ENCODE results near the gene MT3.
"Not testable (repeated sequence)": the region's sequence is repeated elsewhere in the genome, so short reads cannot be mapped to it uniquely, and the experiment has no call there.

Gene MT3

DNA sequence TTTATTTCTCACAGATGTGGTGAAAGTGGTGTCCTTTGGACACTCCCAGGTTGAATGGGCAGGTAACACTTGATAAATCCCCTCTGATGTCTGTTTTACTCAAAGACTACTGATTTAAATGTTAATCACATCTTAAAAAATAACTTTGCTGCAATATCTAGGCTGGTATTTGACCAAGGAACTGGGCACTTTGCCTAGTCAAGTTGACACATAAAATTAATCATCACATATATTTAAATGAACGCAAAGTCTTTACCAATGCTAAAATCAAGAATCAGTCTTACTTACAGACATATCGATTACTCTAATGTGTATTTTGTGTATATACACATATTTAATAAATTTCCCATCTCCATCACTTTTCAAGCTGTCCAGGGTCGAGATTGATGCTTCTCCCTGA lies 26.0 kb downstream of the MT3 start:
- H3K4me3 ChIP-seq (replicated peaks; ENCODE audit: low read depth, low read length) = no peak overlapping the region
- TF ChIP-seq, protein P1, sequence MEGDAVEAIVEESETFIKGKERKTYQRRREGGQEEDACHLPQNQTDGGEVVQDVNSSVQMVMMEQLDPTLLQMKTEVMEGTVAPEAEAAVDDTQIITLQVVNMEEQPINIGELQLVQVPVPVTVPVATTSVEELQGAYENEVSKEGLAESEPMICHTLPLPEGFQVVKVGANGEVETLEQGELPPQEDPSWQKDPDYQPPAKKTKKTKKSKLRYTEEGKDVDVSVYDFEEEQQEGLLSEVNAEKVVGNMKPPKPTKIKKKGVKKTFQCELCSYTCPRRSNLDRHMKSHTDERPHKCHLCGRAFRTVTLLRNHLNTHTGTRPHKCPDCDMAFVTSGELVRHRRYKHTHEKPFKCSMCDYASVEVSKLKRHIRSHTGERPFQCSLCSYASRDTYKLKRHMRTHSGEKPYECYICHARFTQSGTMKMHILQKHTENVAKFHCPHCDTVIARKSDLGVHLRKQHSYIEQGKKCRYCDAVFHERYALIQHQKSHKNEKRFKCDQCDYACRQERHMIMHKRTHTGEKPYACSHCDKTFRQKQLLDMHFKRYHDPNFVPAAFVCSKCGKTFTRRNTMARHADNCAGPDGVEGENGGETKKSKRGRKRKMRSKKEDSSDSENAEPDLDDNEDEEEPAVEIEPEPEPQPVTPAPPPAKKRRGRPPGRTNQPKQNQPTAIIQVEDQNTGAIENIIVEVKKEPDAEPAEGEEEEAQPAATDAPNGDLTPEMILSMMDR (IDR thresholded peaks at IDR 0.05; ENCODE audit: low read length, missing control alignments) = no peak
- DNase-seq (ENCODE audit: low read depth) = peak; percentile 37

DNA sequence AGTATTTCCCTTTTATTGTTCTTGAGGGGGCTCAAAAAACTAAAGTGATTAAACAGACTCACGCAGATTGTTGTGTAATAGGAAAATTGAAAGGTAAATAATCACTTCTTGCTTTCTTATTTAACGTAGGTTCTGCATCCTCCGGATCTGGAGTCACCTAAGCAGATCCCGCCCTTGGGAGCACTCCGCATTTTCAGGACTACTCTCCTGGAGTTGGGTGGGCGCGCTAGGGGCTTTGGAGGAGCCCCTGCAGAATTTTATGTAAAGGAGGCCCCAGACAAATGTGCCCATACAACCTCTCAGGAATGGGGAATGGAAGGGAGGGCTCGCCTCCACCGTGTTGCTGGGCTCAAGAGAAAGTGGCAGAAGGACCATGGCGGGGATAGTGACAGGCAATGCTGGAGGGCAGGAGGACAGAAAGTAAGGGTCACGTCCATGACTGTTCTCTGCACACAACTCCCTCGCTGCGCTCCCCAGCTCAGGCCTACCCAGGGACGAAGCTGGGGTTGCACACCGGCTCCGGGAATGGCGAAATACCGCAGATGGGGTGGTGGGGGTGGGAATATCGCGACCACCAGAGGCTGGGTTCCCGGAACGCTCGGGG lies 27.4 kb downstream of the MT3 start:
- TF ChIP-seq, protein P1 (IDR thresholded peaks at IDR 0.05; ENCODE audit: low read length, missing control alignments) = no peak
- peak overlapping the region; percentile 1 for H3K4me3 ChIP-seq (replicated peaks; ENCODE audit: low read depth, low read length)
- DNase-seq (ENCODE audit: low read depth) = no peak

DNA sequence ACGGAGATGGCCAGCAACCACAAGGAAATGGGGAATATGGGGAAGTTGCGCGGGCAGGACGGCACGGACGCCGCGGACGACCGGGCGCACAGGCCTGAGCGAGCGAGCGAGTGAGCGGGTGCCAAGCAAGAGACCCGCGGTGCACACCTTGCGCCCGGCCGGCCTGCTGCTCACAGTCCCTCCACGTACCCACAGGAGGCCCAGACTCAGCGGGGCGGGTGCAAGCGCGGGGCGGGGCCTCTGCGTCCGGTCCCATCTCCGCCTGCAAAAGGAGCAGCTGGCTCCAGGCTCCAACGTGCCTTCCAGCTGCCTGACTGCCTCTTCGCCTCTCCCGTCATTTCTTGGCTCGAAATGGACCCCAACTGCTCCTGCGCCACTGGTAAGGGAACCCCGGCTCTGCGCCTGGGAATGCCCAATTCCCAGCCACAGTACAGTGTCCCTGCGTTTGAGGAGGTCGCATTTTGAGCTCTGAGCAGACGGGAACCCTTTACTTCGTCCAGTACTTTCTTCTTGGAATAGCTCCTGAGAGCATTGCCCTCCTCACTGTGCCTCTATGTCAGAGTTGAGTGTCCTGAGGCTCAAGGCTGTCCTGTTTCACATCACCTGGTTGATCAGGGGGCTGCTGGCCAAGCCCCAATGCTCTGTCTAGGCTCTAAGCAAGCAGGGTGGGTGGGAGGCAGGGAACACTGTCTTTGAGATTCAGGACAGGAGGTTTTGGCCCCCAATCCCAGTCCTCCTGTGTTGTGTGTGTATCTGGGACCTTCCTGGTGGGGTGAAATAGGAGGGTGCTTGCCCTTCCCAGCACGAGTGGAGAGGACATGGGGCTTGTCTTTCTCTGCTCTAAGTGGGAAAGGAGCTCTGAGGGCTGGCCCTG lies 28.1 kb downstream of the MT3 start:
- TF ChIP-seq, protein P1 (IDR thresholded peaks at IDR 0.05; ENCODE audit: low read length, missing control alignments) = no peak
- H3K4me3 ChIP-seq (replicated peaks; ENCODE audit: low read depth, low read length) = peak overlapping the region; percentile 1
- DNase-seq (ENCODE audit: low read depth) = peak; percentile 68

DNA sequence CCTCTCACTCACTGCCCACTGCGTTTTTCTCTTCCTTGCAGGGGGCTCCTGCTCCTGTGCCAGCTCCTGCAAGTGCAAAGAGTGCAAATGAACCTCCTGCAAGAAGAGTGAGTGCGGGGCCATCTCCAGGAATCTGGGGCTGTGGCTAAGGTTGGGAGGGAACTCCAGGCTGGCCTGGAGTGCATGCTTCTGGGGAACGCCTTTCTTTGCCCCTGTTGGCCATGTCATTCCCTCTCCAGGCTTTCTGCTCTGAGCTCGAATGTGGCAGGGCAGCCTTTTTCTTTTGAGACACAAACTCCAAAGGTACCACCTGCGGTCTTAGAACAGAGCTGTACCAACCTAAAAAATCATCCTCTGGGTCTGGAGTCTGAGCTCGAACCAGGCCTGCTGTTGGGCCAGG lies 28.8 kb downstream of the MT3 start:
- TF ChIP-seq, protein P1 (IDR thresholded peaks at IDR 0.05; ENCODE audit: low read length, missing control alignments) = no peak
- no peak overlapping the region for H3K4me3 ChIP-seq (replicated peaks; ENCODE audit: low read depth, low read length)
- DNase-seq (ENCODE audit: low read depth) = no peak

DNA sequence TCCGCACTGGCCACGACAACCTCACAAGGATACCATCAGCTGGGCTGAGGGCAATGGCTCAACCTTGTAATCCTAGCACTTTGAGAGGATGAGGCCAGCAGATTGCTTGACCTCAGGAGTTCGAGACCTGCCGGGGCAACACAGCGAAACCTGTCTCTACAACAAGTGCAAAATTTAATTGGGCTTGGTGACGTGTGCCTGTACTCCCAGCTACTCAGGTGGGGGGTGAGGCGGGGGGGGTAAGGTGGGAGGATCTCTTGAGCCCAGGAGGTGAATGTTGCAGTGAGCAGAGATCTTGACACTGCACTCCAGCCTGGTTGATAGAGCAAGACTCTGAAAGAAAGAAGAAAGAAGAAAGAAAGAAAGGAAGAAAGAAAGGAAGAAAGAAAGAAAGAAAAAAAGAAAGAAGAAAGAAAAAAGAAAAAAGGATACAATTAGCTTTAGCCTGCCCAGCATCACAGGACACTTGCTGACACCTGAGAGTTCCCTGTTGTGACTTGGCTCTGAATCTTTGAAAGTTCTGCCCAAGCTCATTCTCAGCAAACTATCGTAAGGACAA lies 31.1 kb downstream of the MT3 start:
- no peak for DNase-seq (ENCODE audit: low read depth)
- TF ChIP-seq, protein P1 (IDR thresholded peaks at IDR 0.05; ENCODE audit: low read length, missing control alignments) = no peak
- H3K4me3 ChIP-seq (replicated peaks; ENCODE audit: low read depth, low read length) = no peak overlapping the region

DNA sequence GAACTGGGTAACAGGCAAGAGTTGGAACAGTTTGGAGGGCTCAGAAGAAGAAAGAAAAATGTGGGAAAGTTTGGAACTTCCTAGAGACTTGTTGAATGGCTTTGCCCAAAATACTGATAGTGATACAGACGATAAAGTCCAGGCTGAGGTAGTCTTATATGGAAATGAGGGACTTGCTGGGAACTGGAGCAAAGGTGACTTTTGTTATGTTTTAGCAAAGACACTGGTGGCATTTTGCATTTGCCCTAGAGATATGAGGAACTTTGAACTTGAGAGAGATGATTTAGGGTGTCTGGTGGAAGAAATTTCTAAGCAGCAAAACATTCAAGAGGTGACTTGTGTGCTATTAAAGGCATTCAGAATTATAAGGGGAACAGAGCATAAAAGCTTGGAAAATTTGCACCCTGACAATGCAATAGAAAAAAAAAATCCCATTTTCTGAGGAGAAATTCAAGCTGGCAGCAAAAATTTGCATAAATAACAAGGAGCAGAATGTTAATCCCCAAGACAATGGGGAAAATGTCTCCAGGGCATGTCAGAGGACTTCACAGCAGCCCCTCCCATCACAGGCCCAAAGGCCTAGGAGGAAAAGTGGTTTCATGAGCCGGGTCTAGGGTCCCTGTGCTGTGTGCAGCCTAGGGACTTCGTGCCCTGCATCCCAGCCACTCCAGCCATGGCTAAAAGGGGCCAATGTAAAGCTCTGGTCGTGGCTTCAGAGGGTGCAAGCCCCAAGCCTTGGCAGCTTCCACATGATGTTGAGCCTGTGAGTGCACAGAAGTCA lies 32.5 kb downstream of the MT3 start:
- H3K4me3 ChIP-seq (replicated peaks; ENCODE audit: low read depth, low read length); DNase-seq (ENCODE audit: low read depth): not testable (repeated sequence)

DNA sequence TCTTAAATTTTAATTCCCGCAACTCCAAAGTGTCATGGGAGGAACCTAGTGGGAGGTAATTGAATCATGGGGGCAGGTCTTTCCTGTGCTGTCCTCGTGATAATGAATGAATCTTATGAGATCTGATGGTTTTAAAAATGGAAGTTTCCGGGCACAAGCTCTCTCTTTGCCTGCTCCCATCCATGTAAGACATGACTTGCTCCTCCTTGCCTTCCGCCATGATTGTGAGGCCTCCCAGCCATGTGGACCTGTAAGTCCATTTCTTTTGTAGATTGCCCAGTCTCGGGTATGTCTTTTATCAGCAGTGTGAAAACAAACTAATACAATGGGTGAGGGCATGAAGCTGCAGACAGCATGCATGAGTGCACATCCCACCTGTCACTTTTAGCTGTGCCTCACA lies 33.9 kb downstream of the MT3 start:
- DNase-seq (ENCODE audit: low read depth); H3K4me3 ChIP-seq (replicated peaks; ENCODE audit: low read depth, low read length): not testable (repeated sequence)

All from fibroblast of pulmonary artery (primary cell).